ENCODE data around the gene RPP25L.

DNA sequence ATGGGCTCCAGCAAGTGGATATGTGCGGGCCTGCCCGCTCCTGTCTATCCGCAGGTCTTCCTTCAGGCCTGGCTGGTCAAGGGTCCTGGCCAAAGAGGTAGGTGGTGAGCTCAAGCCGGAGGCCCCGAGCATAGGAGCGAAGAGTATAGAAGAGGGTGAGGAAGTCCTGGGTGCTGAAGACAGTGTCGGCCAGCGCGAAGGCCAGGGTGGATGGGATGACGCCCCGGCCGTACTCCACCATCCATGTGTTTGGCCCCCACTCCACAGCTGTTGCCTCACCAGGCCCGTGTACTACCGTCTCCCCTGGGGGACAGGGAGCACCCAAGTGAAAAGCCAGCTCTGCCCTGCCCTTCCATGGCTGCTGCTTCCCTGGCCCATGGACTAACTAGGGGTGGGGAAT is 23.7 kb upstream of the RPP25L start:
- TF ChIP-seq, protein P1, sequence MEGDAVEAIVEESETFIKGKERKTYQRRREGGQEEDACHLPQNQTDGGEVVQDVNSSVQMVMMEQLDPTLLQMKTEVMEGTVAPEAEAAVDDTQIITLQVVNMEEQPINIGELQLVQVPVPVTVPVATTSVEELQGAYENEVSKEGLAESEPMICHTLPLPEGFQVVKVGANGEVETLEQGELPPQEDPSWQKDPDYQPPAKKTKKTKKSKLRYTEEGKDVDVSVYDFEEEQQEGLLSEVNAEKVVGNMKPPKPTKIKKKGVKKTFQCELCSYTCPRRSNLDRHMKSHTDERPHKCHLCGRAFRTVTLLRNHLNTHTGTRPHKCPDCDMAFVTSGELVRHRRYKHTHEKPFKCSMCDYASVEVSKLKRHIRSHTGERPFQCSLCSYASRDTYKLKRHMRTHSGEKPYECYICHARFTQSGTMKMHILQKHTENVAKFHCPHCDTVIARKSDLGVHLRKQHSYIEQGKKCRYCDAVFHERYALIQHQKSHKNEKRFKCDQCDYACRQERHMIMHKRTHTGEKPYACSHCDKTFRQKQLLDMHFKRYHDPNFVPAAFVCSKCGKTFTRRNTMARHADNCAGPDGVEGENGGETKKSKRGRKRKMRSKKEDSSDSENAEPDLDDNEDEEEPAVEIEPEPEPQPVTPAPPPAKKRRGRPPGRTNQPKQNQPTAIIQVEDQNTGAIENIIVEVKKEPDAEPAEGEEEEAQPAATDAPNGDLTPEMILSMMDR (conservative IDR thresholded peaks at IDR 0.05; ENCODE audit: low read depth in 2 of 2): no peak
- TF ChIP-seq, protein P2, sequence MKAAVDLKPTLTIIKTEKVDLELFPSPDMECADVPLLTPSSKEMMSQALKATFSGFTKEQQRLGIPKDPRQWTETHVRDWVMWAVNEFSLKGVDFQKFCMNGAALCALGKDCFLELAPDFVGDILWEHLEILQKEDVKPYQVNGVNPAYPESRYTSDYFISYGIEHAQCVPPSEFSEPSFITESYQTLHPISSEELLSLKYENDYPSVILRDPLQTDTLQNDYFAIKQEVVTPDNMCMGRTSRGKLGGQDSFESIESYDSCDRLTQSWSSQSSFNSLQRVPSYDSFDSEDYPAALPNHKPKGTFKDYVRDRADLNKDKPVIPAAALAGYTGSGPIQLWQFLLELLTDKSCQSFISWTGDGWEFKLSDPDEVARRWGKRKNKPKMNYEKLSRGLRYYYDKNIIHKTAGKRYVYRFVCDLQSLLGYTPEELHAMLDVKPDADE (IDR thresholded peaks at IDR 0.05): no peak
- TF ChIP-seq POLR2AphosphoS5 (IDR thresholded peaks at IDR 0.05; ENCODE audit: low read depth): no peak
